Keratinocyte (primary cell): Measurements from ENCODE around the gene SLC6A14. TPM values are rescaled to one million over a fixed set of nuclear protein-coding genes. Genes with fewer than 3 reads are reported as not detected.

Experiments used
- DNase-seq: peaks from one replicate; pipeline ENCODE4 v3.0.0-alpha.2; 2011; ENCODE audit warnings: low read depth, missing footprints, low spot score
- FAIRE-seq: peaks from 2 replicates; lab custom pipeline; 2011; peaks lifted over from hg19 to GRCh38; lab: Jason Lieb, UNC
- H2AFZ ChIP-seq: 2 replicates; pipeline ENCODE4 v1.6.0; 2012; ENCODE audit warnings: low read length, control low read depth, inconsistent platforms; ENCODE audit not compliant: control insufficient read depth
- H3K27ac ChIP-seq: 2 replicates; pipeline ENCODE4 v1.5.1; 2011; ENCODE audit warnings: low read length; ENCODE audit not compliant: control insufficient read depth, insufficient read depth
- H3K27me3 ChIP-seq: 3 replicates; pipeline ENCODE4 v1.6.0; 2011; ENCODE audit warnings: low read length; ENCODE audit not compliant: control insufficient read depth, insufficient read depth; ENCODE audit errors: extremely low read depth
- H3K36me3 ChIP-seq, 2 experiments: 2 replicates in 1 of 2; 3 replicates in 1 of 2; pipeline ENCODE4 v1.5.1; 2011; ENCODE audit warnings: low read length in 2 of 2, mild to moderate bottlenecking in 1 of 2; ENCODE audit not compliant: control insufficient read depth in 2 of 2, insufficient read depth in 2 of 2; ENCODE audit errors: extremely low read depth in 1 of 2
- H3K4me1 ChIP-seq: 3 replicates; pipeline ENCODE4 v1.5.1; 2011; ENCODE audit warnings: low read length; ENCODE audit not compliant: control insufficient read depth, insufficient read depth; ENCODE audit errors: extremely low read depth
- H3K4me2 ChIP-seq: 3 replicates; pipeline ENCODE4 v1.6.0; 2011; ENCODE audit warnings: low read depth, low read length; ENCODE audit not compliant: control insufficient read depth, insufficient read depth; ENCODE audit errors: extremely low read depth
- H3K4me3 ChIP-seq, 3 experiments: fragments of 200-600 bp in 1 of 3; sonication (generic) in 1 of 3; 2 replicates in 2 of 3; 3 replicates in 1 of 3; pipeline ENCODE4 v1.5.1; 2011 to 2016; ENCODE audit warnings: low read length in 3 of 3, mild to moderate bottlenecking in 3 of 3, control low read depth in 2 of 3, inconsistent platforms in 1 of 3, low read depth in 1 of 3, mixed read lengths in 1 of 3, mixed run types in 1 of 3, moderate library complexity in 1 of 3; ENCODE audit not compliant: control insufficient read depth in 2 of 3, insufficient read depth in 2 of 3; ENCODE audit errors: extremely low read depth in 1 of 3
- H3K79me2 ChIP-seq: 2 replicates; pipeline ENCODE4 v1.6.0; 2012; ENCODE audit warnings: low read length; ENCODE audit not compliant: control insufficient read depth, insufficient read depth
- H3K9ac ChIP-seq: 3 replicates; pipeline ENCODE4 v1.6.0; 2011; ENCODE audit warnings: low read length; ENCODE audit not compliant: control insufficient read depth, insufficient read depth; ENCODE audit errors: extremely low read depth
- H3K9me1 ChIP-seq: 3 replicates; pipeline ENCODE4 v1.6.0; 2011; ENCODE audit warnings: low read length; ENCODE audit not compliant: control insufficient read depth, insufficient read depth; ENCODE audit errors: extremely low read depth
- H3K9me3 ChIP-seq: 2 replicates; pipeline ENCODE4 v1.5.1; 2012; ENCODE audit warnings: low read depth, low read length; ENCODE audit not compliant: control insufficient read depth
- H4K20me1 ChIP-seq: 3 replicates; pipeline ENCODE4 v1.6.0; 2011; ENCODE audit warnings: low read length; ENCODE audit not compliant: control insufficient read depth, insufficient read depth; ENCODE audit errors: extremely low read depth
- CTCF ChIP-seq, 3 experiments: IDR thresholded peaks in 1 of 3; conservative IDR thresholded peaks in 1 of 3; optimal IDR thresholded peaks in 1 of 3; 2 replicates in 2 of 3; 3 replicates in 1 of 3; pipeline versions ENCODE3 to v1.5.1; 2011; ENCODE audit warnings: low read length in 3 of 3, mild to moderate bottlenecking in 3 of 3, moderate library complexity in 2 of 3, control low read depth in 1 of 3, inconsistent platforms in 1 of 3; ENCODE audit not compliant: insufficient read depth in 2 of 3; ENCODE audit errors: extremely low read depth in 1 of 3
- EZH2 ChIP-seq: IDR thresholded peaks from one replicate; pipeline ENCODE4 v1.6.1; 2012; ENCODE audit warnings: inconsistent platforms, mild to moderate bottlenecking, low read length, moderate library complexity
- dilution Hi-C: fragments of 300-500 bp; cut with MboI; formaldehyde crosslinking; loops from one replicate; pipeline ENCODE4 v1.7.0; 2020; ENCODE audit warnings: low sequenced_read_pairs; ENCODE audit not compliant: extremely low pct_ligation_motif_present
- polyA minus RNA-seq, 3 experiments: library from RNA; depleted of rRNA, polyadenylated mRNA; stranded (reverse); fragments of >200 nt; gene quantifications; 1 replicate in 1 of 3; 2 replicates in 1 of 3; 3 replicates in 1 of 3; pipeline ENCODE4 v1.2.3, GENCODE V29; 2011
- polyA plus RNA-seq, 5 experiments: library from polyadenylated mRNA; depleted of rRNA in 3 of 5; stranded (reverse) in 3 of 5; stranded (forward) in 1 of 5; unstranded in 1 of 5; fragments of >200 nt; gene quantifications; 1 replicate in 1 of 5; 2 replicates in 3 of 5; 3 replicates in 1 of 5; pipeline versions ENCODE4 v1.2.1 to v1.2.3, GENCODE V29; 2011 to 2012; ENCODE audit warnings: missing spikeins in 2 of 5, low read depth in 1 of 5, low replicate concordance in 1 of 5

The SLC6A14 gene
- polyA plus RNA-seq (0.28 to 0.74 TPM (median 0.59 TPM) in 3 replicates), polyA minus RNA-seq (0.20 to 0.69 TPM (median 0.45 TPM) in 3 replicates)
- 16.4 TPM for polyA plus RNA-seq (2011; ENCODE audit: low read depth)
- 0.10 and 0.28 TPM in 2 replicates for polyA plus RNA-seq (2011; cell fraction: cytosol; rRNA removed)
- 0.89 and 2.5 TPM in 2 replicates for polyA plus RNA-seq (2011; cell fraction: nucleus; rRNA removed)
- 0.95 and 36.4 TPM in 2 replicates for polyA plus RNA-seq (2012; ENCODE audit: low replicate concordance)
- not detected for polyA minus RNA-seq (2011; cell fraction: cytosol; rRNA and poly(A)+ RNA removed)
- 1.6 and 2.7 TPM in 2 replicates for polyA minus RNA-seq (2011; cell fraction: nucleus; rRNA and poly(A)+ RNA removed)

- DNase-seq (no peak), FAIRE-seq (no peak)
- no peaks in the 10 kb centered on the region for H3K9me3 ChIP-seq
- no peaks in the 10 kb centered on the region for H3K36me3 ChIP-seq
- no peaks in the 10 kb centered on the region for H3K79me2 ChIP-seq
- H3K27me3 ChIP-seq: peaks cover 7% of the 10 kb centered on the region
- no peaks in the 10 kb centered on the region for H3K9me1 ChIP-seq
- dilution Hi-C loops: no loop called here
- no peak within 1 kb of the TSS for H3K4me3 ChIP-seq
- H3K4me1 ChIP-seq: no peaks in the 10 kb centered on the region
- no peak within 1 kb of the TSS for H2AFZ ChIP-seq
- H3K4me2 ChIP-seq: no peak within 1 kb of the TSS
- H4K20me1 ChIP-seq: no peaks in the 10 kb centered on the region
- TF ChIP-seq EZH2: no peak
- TF ChIP-seq CTCF (optimal IDR thresholded peaks at IDR 0.05 in 1 of 3, IDR thresholded peaks at IDR 0.05 in 1 of 3, conservative IDR thresholded peaks at IDR 0.05 in 1 of 3; ENCODE audit: extremely low read depth in 1 of 3, insufficient read depth in 2 of 3, low read length in 3 of 3): no peak
- H3K27ac ChIP-seq: no peak within 1 kb of the TSS
- no peak within 1 kb of the TSS for H3K9ac ChIP-seq
These were observed at the start of gene SLC6A14 for GRCh38 chrX:116436358-116436816. SLC6A14 (plus strand) TSS chrX:116436606; CDS start chrX:116436710, 104 bp downstream.

GRCh38 chrX:116395752-116396151, 40.7 kb upstream of the SLC6A14 start:
- dilution Hi-C loops: no loop called here
- H3K79me2 ChIP-seq: no peaks in the 10 kb centered on the region
- H3K9ac ChIP-seq: no peak overlapping the region
- no peaks in the 10 kb centered on the region for H3K4me1 ChIP-seq
- H3K36me3 ChIP-seq: no peaks in the 10 kb centered on the region
- no peaks in the 10 kb centered on the region for H3K9me3 ChIP-seq
- TF ChIP-seq EZH2: no peak
- TF ChIP-seq CTCF (optimal IDR thresholded peaks at IDR 0.05 in 1 of 3, IDR thresholded peaks at IDR 0.05 in 1 of 3, conservative IDR thresholded peaks at IDR 0.05 in 1 of 3; ENCODE audit: extremely low read depth in 1 of 3, insufficient read depth in 2 of 3, low read length in 3 of 3): no peak
- no peaks in the 10 kb centered on the region for H3K27me3 ChIP-seq
- H3K27ac ChIP-seq: no peak overlapping the region
- no peaks in the 10 kb centered on the region for H3K9me1 ChIP-seq
- FAIRE-seq: no peak
- no peak for DNase-seq
- no peak overlapping the region for H3K4me2 ChIP-seq
- no peak overlapping the region for H3K4me3 ChIP-seq
- no peaks in the 10 kb centered on the region for H4K20me1 ChIP-seq
- no peak overlapping the region for H2AFZ ChIP-seq
